ENCODE results near the gene FLYWCH2.

DNA sequence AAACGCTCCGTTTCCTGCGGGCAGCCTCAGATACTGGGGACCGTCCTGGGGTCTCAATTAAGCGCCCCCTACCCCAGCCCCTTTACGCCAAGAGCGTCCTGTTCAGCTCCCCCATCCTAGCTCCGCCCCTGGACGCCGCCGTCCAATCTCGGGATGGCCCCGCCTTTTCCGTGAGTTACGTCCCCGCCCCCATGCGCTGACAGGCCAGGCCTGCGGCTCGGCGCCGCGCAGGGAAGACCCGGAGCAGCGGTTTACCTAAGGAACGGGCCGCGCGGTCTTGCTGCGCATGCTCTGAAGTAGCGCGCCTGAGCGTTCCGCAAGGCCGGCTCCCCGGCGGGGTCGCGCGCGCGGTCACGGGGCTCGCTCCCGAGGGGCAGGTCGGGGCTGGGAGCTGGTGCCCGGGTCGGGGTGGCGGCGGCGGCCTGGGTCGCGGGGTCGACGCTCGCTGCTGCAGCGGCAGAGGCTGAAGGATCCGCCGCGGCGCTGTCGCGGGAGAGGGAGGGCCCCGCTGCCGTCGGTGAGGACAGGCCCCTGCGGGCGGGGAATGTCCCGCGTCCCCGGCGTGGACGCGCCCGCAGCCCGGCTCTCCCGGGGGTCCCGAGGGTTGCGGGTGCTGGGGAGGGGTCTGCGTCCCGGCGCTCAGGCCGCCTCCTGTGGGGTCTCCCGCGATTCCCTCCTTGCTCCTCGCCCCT is 28.8 kb downstream of the FLYWCH2 start, which contains the start of gene FLYWCH1:
- TF ChIP-seq, protein P1, sequence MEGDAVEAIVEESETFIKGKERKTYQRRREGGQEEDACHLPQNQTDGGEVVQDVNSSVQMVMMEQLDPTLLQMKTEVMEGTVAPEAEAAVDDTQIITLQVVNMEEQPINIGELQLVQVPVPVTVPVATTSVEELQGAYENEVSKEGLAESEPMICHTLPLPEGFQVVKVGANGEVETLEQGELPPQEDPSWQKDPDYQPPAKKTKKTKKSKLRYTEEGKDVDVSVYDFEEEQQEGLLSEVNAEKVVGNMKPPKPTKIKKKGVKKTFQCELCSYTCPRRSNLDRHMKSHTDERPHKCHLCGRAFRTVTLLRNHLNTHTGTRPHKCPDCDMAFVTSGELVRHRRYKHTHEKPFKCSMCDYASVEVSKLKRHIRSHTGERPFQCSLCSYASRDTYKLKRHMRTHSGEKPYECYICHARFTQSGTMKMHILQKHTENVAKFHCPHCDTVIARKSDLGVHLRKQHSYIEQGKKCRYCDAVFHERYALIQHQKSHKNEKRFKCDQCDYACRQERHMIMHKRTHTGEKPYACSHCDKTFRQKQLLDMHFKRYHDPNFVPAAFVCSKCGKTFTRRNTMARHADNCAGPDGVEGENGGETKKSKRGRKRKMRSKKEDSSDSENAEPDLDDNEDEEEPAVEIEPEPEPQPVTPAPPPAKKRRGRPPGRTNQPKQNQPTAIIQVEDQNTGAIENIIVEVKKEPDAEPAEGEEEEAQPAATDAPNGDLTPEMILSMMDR (IDR thresholded peaks at IDR 0.05): no peak
- no peak for TF ChIP-seq CBX2 (IDR thresholded peaks at IDR 0.05; ENCODE audit: borderline replicate concordance, low read depth)
- no peak for TF ChIP-seq ESRRA (IDR thresholded peaks at IDR 0.05; ENCODE audit: borderline replicate concordance, low read length)
- TF ChIP-seq MYC (IDR thresholded peaks at IDR 0.05; ENCODE audit: borderline replicate concordance, low read length): peak; percentile 73; the same call in 1 of the 2 replicates
- no peak for TF ChIP-seq POLR2AphosphoS2 (conservative IDR thresholded peaks at IDR 0.05; ENCODE audit: low read length)
- TF ChIP-seq, protein P2, sequence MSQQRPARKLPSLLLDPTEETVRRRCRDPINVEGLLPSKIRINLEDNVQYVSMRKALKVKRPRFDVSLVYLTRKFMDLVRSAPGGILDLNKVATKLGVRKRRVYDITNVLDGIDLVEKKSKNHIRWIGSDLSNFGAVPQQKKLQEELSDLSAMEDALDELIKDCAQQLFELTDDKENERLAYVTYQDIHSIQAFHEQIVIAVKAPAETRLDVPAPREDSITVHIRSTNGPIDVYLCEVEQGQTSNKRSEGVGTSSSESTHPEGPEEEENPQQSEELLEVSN (IDR thresholded peaks at IDR 0.05; ENCODE audit: borderline replicate concordance, low read depth): 0 out of 2 replicates have a peak, but pooled peaks have one; percentile 14
- TF ChIP-seq, protein P3, sequence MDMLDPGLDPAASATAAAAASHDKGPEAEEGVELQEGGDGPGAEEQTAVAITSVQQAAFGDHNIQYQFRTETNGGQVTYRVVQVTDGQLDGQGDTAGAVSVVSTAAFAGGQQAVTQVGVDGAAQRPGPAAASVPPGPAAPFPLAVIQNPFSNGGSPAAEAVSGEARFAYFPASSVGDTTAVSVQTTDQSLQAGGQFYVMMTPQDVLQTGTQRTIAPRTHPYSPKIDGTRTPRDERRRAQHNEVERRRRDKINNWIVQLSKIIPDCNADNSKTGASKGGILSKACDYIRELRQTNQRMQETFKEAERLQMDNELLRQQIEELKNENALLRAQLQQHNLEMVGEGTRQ (IDR thresholded peaks at IDR 0.05): no peak
- TF ChIP-seq HOXA7 (CRISPR knock-in tag; IDR thresholded peaks at IDR 0.05): no peak
- no peak for TF ChIP-seq EP300 (IDR thresholded peaks at IDR 0.05)

All from A549 (cell line).